ENCODE results near the gene NTM. TPM values are rescaled to one million over a fixed set of nuclear protein-coding genes. Genes with fewer than 3 reads are reported as not detected.

The NTM gene
- total and polyA plus RNA-seq, 2 of the 8 experiments (the other 6 are each of a cell fraction or from before 2014, with no cell fraction given), result 13.4 to 20.0 TPM

GRCh38 chr11:132334769-132335280 lies 964.4 kb downstream of the NTM start:
- no peak overlapping the region for H2BK120ac ChIP-seq (replicated peaks; ENCODE audit: low read depth, low read length)
- no peak overlapping the region for H2BK12ac ChIP-seq (ENCODE audit: low read depth, low read length)
- no peak overlapping the region for H3K4ac ChIP-seq (replicated peaks; ENCODE audit: insufficient read length, low read depth, low read length)
- no peak overlapping the region for H4K8ac ChIP-seq (ENCODE audit: extremely low read depth, insufficient read depth, low read length)
- POLR2A ChIA-PET (ENCODE audit: partially characterized antibody), result no interaction called here
- CTCF ChIA-PET (ENCODE audit: partially characterized antibody), result interaction anchor here (1.6 kb wide), 1 partner anchor 23 kb away, joined by 9 read pairs; no protein-coding TSS in a partner anchor
- H3K36me3 ChIP-seq (ENCODE audit: control insufficient read depth in 2 of 4, insufficient read depth in 4 of 4, low read length in 3 of 4), result no peaks in the 10 kb centered on the region
- H3K79me2 ChIP-seq (ENCODE audit: control insufficient read depth in 1 of 2, insufficient read depth in 2 of 2, low read length in 2 of 2), result no peaks in the 10 kb centered on the region
- H2BK20ac ChIP-seq (ENCODE audit: low read length), result no peak overlapping the region
- no peak overlapping the region for H3K56ac ChIP-seq (replicated peaks; ENCODE audit: insufficient read length, low read depth, low read length)
- no peak overlapping the region for H3K9ac ChIP-seq (replicated peaks in 1 of 4; ENCODE audit: extremely low read depth in 1 of 4, low read depth in 3 of 4, low read length in 3 of 4)
- no peak for TF ChIP-seq SP1 (IDR thresholded peaks at IDR 0.05; ENCODE audit: low read depth, low read length)
- no peak for TF ChIP-seq EGR1 (IDR thresholded peaks at IDR 0.05; ENCODE audit: borderline replicate concordance, low read depth, low read length)
- no peak for TF ChIP-seq GTF2F1 (IDR thresholded peaks at IDR 0.05; ENCODE audit: borderline replicate concordance, low read depth, low read length)
- no peak for TF ChIP-seq CBX5 (IDR thresholded peaks at IDR 0.05; ENCODE audit: low read depth, low read length)
- TF ChIP-seq SIN3A (conservative IDR thresholded peaks at IDR 0.05 in 1 of 2, IDR thresholded peaks at IDR 0.05 in 1 of 2; ENCODE audit: low read depth in 1 of 2, low read length in 2 of 2), result no peak
- TF ChIP-seq ZNF274 (IDR thresholded peaks at IDR 0.05; ENCODE audit: borderline replicate concordance, extremely low read depth, low read length), result no peak
- no peak for TF ChIP-seq POLR2A (IDR thresholded peaks at IDR 0.05; ENCODE audit: control extremely low read depth in 1 of 2, low read depth in 2 of 2, low read length in 2 of 2)
- TF ChIP-seq JUN (IDR thresholded peaks at IDR 0.05; ENCODE audit: low read depth, low read length), result no peak
- no peak for TF ChIP-seq KDM1A (IDR thresholded peaks at IDR 0.05; ENCODE audit: borderline replicate concordance, low read length)
- TF ChIP-seq KDM5A (IDR thresholded peaks at IDR 0.05; ENCODE audit: low read length), result no peak
- TF ChIP-seq KDM4A (IDR thresholded peaks at IDR 0.05; ENCODE audit: low read depth, low read length, severe bottlenecking), result no peak
- TF ChIP-seq BCL11A (IDR thresholded peaks at IDR 0.05; ENCODE audit: low read depth in 2 of 2, low read length in 2 of 2), result no peak
- no peak overlapping the region for H3K4me3 ChIP-seq (ENCODE audit: extremely low read depth in 1 of 4, insufficient read depth in 2 of 4, low read depth in 3 of 4, low read length in 4 of 4)
- H4K20me1 ChIP-seq (replicated peaks in 1 of 2; ENCODE audit: control insufficient read depth in 1 of 2, insufficient read depth in 2 of 2, low read length in 2 of 2), result no peaks in the 10 kb centered on the region
- H3K23me2 ChIP-seq (ENCODE audit: low read depth, low read length), result no peaks in the 10 kb centered on the region
- no peaks in the 10 kb centered on the region for H3K79me1 ChIP-seq (ENCODE audit: low read depth, low read length)
- no peak overlapping the region for H3K4me2 ChIP-seq (ENCODE audit: insufficient read depth in 1 of 2, low read depth in 2 of 2, low read length in 2 of 2)
- WGBS, 2 experiments (ENCODE audit: extremely low coverage in 1 of 2, insufficient coverage in 1 of 2, insufficient read length in 1 of 2, insufficient replicate concordance in 2 of 2, low coverage in 1 of 2, low lambda C conversion rate in 2 of 2, missing lambda C conversion rate in 1 of 2), result 93% methylated on average over 15 of the region's 15 CpGs; no CpG with 5 or more reads in 1 of the 2 experiments
- H2BK15ac ChIP-seq (ENCODE audit: low read length), result no peak overlapping the region
- H3K14ac ChIP-seq (ENCODE audit: insufficient read length), result no peak overlapping the region
- H4K5ac ChIP-seq (ENCODE audit: insufficient read length, low read depth, low read length), result no peak overlapping the region
- no peak overlapping the region for H2BK5ac ChIP-seq (ENCODE audit: low read depth, low read length)
- no peak overlapping the region for H3K23ac ChIP-seq (ENCODE audit: insufficient read length)
- FAIRE-seq (no peak), DNase-seq (ENCODE audit: low read depth in 1 of 2, low spot score in 2 of 2) (no peak)
- peaks cover 0 to 7% (median 3%) of the 10 kb centered on the region in 4 experiments; a peak in 3 of 7 replicates for H3K4me1 ChIP-seq (replicated peaks in 1 of 4; ENCODE audit: control insufficient read depth in 3 of 4, insufficient read depth in 4 of 4, low read length in 3 of 4)
- no peak overlapping the region for H2AFZ ChIP-seq (ENCODE audit: low read length)
- H3K27me3 ChIP-seq (replicated peaks in 1 of 4; ENCODE audit: control insufficient read depth in 3 of 4, extremely low read depth in 1 of 4, insufficient read depth in 3 of 4, low read length in 3 of 4), result peaks cover 0 to 6% (median under 1%) of the 10 kb centered on the region in 4 experiments; a peak in 4 of 7 replicates
- no peak overlapping the region for H3K18ac ChIP-seq (ENCODE audit: extremely low read depth, low read length)
- no peak overlapping the region for H3K27ac ChIP-seq (ENCODE audit: low read depth, low read length)
- H4K91ac ChIP-seq (replicated peaks; ENCODE audit: insufficient read length, low read length), result no peak overlapping the region
- H3K9me3 ChIP-seq (ENCODE audit: insufficient read depth in 2 of 2, low read depth in 1 of 2, low read length in 1 of 2), result no peaks in the 10 kb centered on the region
- no peak overlapping the region for H2AK5ac ChIP-seq (ENCODE audit: low read depth, low read length)
